GM18861 (cell line): ENCODE results near the gene TFDP3.

Experiments used
- ATAC-seq: cut with Tn5 transposase; IDR thresholded peaks from one replicate; pipeline ENCODE4 v1.9.1; 2021; ENCODE audit not compliant: unreplicated experiment

TFDP3 gene

DNA sequence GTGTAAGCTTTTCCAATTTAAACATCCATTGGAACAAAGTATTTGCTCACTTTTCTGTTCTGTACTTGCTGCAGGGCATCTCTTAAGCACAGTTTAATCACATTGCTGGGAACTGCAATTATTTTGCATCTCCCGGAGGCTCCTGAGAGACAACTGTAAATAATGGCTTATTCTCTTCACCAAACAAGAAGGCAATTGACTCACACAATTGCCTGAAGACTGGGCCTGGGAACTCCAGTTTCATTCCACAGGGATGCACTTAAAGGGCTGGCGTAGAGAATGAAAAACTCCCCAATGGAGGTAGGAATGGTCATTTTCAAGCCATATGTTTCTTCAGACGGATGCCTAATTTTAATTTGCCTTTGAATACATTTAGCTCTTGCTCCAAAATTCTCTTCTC, 29.5 kb downstream of the TFDP3 start:
- no peak for ATAC-seq

GRCh38 chrX:133185938-133186337, 32.2 kb downstream of the TFDP3 start:
- ATAC-seq, result no peak

DNA sequence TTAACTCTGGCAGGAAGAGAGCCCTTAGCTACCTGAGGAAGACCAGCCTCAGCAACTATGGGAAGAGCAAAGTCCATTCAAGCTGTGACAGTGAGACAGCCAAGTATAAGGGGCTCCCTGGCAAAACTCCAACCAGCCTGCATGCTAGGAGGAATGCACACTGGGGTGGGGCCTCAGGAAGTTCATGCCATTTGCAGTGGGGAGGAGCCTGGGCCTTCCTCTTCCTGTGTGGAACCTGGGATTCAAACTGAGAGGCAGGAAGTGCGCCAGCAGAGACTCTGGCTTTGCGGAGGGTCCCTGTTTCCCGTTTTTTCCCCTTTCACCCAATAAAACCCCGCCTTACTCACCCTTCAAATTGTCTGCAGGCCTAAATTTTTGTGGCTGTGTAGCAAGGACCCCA, 33.0 kb downstream of the TFDP3 start:
- ATAC-seq, result no peak

DNA sequence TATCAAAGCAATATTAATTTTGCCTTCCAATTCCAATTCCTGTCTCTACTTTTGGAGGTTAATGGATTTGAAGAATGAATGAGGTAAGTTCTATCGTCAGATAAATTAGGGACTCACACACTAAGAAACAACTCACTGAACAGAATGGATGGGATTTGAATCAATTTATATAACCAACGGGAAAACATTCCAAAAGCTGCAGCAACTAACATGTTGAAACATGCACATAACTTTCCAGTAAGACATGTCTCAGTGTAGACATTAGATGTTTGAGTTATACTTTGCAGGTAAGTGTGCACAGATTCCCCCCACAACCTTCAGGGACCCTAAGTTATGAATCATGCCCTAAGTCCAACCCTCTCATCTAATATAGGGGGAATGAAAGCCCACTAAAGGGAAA, 34.3 kb downstream of the TFDP3 start:
- ATAC-seq, result no peak

- ATAC-seq, result no peak
Observed at GRCh38 chrX:133179500-133179899, 38.7 kb downstream of the TFDP3 start.

DNA sequence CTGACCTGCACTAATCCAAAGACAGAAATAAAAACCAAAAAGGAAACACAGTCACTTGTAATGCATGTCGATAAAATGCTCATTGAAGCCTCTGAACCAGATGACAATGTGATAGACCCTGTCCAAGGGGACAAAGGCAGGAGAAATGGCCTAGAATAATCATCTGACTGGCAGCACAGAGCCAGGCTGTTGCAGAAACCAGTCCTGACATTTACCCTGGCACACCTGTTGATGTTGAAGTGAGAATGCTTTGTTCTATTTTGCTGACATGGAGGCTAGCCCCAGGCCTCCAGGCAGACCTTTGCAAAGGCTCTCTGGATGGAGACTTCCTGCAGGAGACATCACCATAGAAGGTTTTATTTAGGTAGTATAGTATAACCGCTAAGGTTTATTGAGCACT, 41.0 kb downstream of the TFDP3 start:
- ATAC-seq, result no peak

- no peak for ATAC-seq
Observed at GRCh38 chrX:133175605-133176004, 42.5 kb downstream of the TFDP3 start.

DNA sequence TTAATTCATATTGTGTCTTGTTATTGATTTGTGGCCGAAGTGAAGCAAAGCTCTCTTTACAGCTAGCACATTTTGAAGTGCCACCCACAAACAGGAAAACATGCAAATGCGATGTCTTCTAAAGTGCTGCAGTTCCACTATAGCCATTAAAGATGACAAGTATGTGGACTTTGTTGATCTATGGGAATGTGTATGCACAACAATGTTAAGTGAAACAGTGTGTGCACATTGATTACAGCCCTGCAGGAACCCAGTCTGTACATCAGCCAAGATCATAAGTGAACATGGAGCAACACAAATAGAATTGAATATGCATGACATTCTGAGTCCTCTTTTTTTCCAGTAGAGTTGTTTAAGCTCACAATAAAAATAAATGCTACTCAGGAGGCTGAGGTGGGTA, 43.0 kb downstream of the TFDP3 start:
- no peak for ATAC-seq

GRCh38 chrX:133171962-133172708, 46.0 kb downstream of the TFDP3 start:
- ATAC-seq, result peak; percentile 78
